NCI-H128 (cell line): Measurements from ENCODE around the gene TOGARAM2.

Experiments used
- DNase-seq: peaks from one replicate; lab custom pipeline; 2025; ENCODE audit not compliant: unreplicated experiment; lab: John Stamatoyannopoulos, UW

Gene TOGARAM2

DNA sequence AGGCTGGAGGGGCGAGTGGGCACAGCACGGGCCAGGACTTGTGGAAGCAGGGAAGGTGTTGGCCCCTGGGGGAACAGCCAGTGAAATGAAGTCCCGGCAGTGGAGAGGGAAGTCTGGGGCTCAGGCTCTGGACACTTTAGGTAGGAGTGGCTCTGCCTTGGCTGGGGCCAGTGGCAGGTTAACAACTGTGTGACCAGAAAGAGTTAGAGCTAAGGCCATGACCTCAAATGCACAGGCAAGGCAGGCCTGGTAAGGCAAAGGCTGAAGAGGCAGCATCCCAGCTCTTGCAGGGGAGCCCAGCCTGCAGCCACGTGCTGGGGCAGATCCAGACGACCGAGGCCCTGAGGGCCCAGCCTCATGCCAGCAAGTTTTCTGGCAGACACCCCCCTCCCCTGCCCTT lies 71.7 kb downstream of the TOGARAM2 start:
- DNase-seq, result no peak

GRCh38 chr2:29053223-29053622 lies 72.1 kb downstream of the TOGARAM2 start:
- DNase-seq, result no peak

GRCh38 chr2:29053670-29054400 lies 72.7 kb downstream of the TOGARAM2 start:
- DNase-seq, result no peak

- no peak for DNase-seq
These were observed 73.3 kb downstream of the TOGARAM2 start for GRCh38 chr2:29054430-29054829.

- DNase-seq, result no peak
These were observed 74.5 kb downstream of the TOGARAM2 start for GRCh38 chr2:29055601-29056000.

GRCh38 chr2:29056452-29056851 lies 75.4 kb downstream of the TOGARAM2 start:
- no peak for DNase-seq

- DNase-seq, result no peak
These were observed 75.9 kb downstream of the TOGARAM2 start for GRCh38 chr2:29057006-29057405.

- DNase-seq, result no peak
These were observed 78.5 kb downstream of the TOGARAM2 start for GRCh38 chr2:29059624-29060023.

GRCh38 chr2:29060441-29060840 lies 79.3 kb downstream of the TOGARAM2 start:
- no peak for DNase-seq

GRCh38 chr2:29061176-29061575 lies 80.1 kb downstream of the TOGARAM2 start:
- DNase-seq, result no peak

- no peak for DNase-seq
These were observed 80.5 kb downstream of the TOGARAM2 start for GRCh38 chr2:29061616-29062015.

GRCh38 chr2:29062371-29062770 lies 81.3 kb downstream of the TOGARAM2 start:
- no peak for DNase-seq

DNA sequence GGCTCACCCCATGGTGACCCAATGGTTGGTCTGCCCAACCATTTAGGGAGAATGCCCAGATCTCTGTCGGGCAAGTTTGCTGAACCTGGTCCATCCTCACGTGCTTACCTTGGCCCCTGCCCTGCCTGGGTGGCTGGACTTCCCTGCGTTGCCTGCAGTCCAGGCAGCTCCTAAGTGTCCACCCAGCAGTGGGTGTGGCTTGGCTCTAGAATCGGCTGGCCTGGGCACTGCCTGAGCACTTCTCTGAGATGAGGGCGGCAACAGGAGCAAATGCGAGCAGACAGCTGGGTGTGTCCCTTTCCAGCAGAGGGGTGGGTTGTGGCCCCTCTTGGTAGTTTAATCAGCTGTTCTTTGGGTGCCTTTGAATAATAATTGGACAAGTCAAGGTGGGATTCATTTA lies 82.0 kb downstream of the TOGARAM2 start:
- no peak for DNase-seq

DNA sequence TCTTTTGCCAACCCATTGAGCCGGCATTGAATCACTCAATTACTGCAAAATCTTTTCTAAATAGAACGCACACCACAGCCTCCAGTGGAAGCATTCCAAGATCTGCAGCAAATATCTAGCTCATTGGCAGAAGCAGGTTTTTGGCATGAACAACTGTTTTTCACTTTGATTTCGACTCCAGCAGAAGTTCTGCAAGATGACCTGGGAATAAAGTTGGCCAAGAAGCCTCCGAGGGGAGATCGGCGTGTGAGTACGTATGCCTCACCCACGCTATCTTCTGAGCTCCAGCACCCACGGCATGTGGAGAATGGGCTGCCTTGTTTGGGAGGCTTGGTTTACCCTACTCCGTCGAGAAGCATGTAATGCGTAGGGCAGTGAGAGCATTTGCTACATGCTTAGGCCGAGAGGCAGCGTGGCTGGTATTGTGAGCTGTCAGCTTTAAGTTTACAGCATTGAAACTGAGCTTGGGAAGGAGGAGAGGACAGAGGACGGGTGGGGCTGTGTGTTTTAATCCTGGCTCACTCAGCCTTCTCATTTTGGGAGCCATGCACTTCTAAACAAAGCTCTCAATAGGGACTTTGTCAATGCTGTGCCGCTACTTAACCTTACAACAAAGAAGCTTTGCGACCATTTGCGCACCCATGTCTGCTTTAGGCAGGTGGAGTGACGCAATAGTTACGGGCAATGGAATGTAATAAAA lies 82.7 kb downstream of the TOGARAM2 start:
- DNase-seq, result no peak

DNA sequence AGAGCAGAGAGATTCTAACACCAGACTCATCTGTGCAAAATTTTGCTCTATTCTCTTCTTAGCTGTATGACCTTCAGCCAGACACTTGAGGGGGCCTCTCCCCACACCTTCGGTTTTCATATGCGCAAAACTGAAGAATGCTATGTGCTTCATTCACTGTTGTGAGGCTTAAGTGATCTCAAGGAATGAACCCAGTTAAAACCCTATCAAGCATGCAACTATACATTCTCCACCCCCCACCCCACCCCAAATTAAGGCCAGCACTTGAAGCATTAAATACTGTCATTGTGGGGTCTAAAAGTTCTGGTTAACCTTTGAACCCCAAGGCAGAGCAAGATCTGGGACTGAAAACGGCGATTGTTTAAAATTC lies 83.2 kb downstream of the TOGARAM2 start:
- DNase-seq, result no peak

- no peak for DNase-seq
These were observed 83.6 kb downstream of the TOGARAM2 start for GRCh38 chr2:29064746-29065067.

GRCh38 chr2:29065068-29065811 lies 84.1 kb downstream of the TOGARAM2 start:
- DNase-seq, result no peak

DNA sequence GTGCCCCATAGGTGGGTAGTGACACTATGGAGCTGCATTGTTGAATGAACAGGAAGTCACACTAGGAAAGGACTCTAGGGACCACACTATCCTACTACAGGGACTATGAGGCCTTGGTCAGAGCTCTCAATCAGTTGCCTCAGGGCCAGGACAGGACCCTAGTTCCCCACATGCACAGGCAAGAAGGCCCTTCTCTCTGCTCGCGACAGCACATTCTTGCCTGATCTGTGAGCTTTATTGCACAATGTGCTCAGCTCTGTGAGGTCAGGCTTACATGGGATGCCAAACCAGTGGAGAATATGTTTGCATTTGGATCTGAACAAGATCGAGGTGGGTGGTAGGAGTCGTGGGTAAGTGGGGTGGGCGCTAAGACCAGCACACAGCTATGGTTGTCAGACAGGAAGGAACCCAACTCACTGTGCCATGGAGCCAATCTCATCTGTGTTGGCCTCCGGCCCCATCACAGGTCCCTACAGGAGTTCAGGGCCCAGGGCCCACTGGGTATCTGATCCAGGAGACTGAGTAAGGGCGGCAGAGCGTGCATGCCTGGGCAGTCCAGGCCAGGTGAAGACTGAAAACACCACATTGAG lies 85.3 kb downstream of the TOGARAM2 start:
- DNase-seq, result no peak

GRCh38 chr2:29066997-29067605 lies 86.0 kb downstream of the TOGARAM2 start:
- no peak for DNase-seq

DNA sequence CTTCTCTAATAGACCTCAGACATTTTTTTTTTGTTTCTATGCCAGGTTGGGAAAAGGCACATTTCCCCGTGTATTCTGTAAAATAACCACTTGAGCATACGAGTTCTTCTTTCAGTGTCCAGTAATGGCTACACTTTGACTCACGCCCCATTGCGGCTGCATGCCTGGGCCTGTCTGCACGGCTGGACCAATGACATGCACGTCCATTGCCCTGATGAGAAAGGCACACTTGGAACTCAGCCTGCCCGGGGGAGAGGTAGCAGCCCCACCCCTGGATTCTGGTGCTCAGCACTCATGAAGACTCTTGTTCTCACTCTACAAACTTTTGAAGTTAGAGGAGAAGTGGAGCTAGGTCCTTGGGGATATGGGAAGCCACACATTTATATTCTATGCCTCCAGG lies 87.4 kb downstream of the TOGARAM2 start:
- no peak for DNase-seq

DNA sequence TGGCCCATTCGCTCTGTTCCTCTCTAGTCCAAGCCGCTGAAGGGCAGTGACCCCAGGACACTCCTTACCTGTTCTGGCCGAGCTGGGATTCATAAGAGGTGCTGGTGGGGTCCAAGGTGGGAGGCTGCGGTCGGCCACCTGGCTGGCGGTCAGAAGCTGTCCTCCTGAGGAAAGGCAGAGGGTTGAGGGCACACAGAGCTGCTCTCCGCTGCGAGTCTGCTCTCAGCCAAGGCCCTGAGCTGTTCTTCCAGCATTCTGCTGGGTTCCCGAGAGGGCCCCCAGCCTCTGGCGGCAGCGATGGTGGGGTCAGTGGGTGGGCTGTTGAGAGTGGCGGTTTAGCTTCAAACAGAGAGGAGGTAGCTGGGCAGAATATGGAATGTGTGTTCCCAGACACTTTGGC lies 89.4 kb downstream of the TOGARAM2 start:
- DNase-seq, result no peak
